Fibroblast of skin of right biceps (primary cell): ENCODE measurements around the gene MKRN2.
"Not testable (repeated sequence)": the region's sequence is repeated elsewhere in the genome, so short reads cannot be mapped to it uniquely, and the experiment has no call there.

ENCODE experiments used
- DNase-seq: peaks from one replicate; pipeline ENCODE4 v3.0.0-alpha.2; 2013

The MKRN2 gene

DNA sequence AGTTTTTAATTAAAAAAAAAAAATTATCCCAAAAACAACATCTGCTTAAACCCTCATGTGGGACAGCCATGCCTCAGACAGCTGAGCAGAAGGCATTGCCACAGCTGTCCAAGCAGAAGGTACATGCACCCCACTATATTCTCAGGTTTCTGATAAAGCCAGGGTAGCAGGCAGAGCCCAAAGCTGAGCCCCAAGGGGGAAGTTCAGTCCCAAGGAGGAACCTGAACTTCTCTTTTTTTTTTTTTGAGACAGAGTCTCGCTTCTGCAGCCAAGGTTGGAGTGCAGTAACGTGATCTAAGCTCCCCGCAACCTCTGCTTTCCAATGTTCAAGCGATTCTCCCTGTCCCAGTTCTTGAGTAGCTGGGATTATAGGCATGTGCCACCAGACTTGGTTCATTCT lies 33.2 kb downstream of the MKRN2 start:
- no peak for DNase-seq

DNA sequence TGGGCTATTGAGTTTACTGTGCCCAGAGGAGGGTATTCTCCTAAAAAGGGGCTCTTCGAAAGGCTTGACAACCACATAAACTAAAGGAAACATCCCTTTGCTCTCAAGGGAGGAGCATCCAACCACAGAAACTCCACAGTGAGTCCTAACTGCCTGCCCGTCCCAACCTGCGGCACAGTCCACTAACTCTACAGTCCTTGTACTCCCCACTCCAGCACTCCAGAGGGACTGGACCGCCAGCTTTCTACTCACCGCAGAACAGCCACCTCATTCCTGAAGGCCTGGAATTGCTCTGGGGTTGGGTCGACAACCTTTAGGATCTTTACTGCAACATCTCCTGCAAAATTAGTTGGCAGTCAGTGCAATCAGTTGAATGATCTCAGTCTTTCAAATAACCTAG lies 34.6 kb downstream of the MKRN2 start:
- no peak for DNase-seq

DNA sequence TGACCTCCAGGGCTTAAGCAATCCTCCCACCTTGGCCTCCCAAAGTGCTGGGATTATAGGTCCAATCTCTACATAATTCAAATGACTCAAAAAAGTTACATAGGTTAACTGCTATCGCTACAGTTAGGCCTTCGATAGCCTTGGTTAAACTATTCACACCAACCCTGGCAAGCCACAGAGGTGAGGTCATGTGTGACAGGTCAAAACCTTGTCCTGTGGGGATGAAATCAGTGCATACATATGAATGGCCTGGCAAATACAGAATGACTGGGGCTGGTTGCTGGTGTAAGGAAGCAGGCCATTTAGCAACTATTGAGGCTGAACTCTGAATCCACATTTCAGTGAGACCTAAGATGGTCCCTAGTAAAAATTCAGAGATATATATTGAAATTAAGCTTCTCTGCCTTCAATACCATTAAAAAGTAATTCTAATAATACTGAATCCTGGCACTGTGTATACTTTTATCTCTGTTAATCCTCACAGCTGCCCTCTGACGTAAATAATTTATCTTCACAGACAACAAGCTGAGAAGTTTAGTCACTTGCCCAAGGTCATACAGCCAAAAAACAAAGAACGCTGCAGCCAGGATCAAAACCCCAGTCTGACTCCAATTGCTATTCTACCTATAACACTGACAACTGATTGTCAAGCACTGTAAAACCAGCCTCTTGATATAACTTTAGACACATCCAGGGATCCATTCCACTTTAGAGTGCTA lies 35.3 kb downstream of the MKRN2 start:
- no peak for DNase-seq

DNA sequence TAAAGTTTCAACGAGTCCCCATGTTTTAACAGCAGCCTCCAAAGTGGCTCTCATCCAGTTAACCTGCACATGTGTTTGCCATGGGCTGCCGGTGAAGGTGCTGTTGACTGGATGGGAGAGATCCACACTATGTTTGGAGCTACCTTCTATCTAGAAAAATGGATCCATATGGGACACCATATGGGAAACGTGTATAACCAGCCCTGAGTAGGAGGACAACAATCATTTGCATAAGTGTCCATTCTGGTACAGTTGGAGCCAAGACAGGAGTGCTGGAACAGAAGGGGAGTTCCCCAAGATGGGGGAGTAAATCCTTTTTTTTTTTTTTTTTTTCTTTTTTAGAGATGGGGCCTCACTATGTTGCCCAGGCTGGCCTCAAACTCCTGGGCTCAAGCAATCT lies 36.6 kb downstream of the MKRN2 start:
- DNase-seq = no peak

DNA sequence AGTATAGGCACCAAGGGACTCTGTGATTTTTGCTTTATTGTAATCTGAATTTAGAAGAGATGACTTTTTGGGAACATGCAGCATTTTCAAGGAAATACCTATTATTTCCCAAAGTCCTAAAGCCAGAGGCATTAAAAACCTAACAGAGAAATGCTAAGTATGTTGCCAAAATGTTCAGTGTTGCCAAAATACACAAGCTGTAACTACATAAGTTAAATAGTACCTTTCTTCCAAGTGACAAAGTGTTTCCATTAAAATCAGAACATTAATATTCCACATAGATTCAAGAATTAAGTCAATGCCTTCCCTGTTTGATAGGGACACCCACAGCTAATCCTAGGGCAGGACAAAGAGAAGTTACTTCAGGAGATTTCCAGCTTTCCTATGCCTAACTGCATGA lies 42.0 kb downstream of the MKRN2 start:
- DNase-seq = no peak

DNA sequence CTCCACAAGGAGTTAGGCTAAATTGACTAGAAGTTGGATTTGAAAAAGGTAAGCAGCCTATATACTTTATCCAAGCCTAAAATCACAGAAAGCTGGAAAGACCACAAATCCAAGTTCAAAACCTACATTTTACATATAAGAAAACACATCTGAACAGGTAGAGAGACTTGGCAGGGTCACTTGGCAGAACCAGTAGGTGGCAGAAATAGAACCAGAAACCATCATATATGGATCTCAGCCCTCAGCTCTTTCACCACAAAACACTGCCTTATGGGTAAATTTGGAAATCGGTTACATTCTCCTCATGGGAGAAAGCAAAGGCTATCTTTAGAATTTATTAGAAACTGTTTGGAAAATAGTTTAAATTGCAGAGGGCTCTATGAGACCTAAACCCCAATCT lies 44.2 kb downstream of the MKRN2 start:
- no peak for DNase-seq

DNA sequence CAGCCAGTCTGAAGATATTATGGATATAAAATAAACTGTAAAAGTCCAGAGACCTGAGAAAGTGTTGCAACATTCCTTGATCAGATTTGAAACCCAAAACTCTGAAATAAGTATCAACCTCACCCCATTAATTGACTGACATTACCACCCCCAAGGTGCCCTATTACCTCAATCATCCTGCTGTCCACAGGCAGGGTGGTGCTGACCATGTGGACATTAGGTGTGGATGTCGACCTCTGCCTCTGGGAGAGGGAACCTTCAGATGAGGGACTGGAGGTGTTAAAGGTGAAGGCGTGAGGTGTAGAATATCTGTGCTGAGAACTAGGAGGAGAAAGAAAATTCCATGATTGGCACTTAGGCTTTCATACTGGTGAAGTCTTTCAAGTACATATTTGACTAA lies 47.1 kb downstream of the MKRN2 start:
- no peak for DNase-seq

DNA sequence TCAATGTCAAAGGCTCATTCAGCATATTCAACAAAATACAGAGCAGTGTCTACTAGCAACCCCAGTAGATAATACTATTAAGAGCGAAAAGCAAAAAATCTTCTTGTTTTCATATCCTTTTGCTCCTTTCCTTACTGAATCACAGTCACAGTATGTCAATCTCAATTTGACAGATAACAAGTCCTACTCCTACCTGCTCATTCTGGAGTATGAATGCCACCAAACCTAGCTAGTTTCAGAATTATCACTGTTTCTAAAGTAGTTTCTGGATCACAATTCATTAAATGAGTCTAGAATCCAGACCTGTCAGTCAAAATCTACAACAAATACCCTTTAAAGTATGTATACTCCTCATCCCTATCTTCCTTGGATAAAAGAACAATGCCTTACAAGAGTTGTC lies 51.5 kb downstream of the MKRN2 start:
- no peak for DNase-seq

DNA sequence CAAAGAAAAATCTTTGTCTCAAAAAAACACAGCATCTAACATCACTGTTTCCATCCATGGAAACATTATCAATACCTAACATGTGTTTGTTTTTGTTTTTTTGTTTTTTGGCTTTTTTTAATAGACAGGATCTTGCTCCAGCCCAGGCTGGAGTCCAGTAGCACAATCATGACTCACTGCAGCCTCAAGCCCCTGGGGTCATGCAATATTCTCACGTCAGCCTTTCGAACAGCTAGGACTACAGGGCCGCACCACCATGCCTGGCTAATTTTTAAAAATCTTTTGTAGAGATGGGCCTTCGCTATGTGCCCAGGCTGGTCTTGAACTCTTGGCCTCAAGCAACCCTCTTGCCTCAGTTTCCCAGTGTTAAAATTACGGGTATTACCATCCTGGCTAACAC lies 54.2 kb downstream of the MKRN2 start:
- DNase-seq = no peak

DNA sequence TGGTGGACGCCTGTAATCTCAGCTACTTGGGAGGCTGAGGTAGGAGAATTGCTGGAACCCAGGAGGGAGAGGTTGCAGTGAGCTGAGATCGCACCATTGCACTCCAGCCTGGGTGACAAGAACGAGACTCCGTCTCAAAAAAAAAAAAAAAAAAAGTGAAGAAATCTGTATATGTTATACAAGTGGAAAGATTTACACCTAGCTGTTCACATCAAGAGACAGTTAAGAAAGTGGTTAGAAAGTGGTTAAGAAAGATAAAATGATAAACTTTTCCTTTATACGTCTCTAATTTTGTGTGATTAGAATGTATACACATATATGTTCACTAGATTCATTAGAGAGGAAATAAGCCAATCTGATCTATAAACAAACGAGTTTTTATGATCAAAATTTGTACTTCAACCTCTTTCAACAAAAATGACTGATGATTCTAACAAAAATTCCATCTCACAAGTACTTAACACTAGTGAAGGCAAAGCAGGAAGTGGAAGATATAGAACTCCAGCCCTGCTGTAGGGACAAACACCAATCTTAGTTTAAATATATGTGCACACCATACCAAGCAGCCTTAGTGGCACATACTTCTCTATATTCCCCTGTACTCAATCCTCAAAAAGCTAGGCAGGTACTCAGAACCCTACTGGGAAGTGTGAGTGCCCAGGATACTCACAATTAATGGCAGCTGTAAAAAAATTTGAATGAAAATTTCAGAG lies 55.8 kb downstream of the MKRN2 start:
- no peak for DNase-seq

DNA sequence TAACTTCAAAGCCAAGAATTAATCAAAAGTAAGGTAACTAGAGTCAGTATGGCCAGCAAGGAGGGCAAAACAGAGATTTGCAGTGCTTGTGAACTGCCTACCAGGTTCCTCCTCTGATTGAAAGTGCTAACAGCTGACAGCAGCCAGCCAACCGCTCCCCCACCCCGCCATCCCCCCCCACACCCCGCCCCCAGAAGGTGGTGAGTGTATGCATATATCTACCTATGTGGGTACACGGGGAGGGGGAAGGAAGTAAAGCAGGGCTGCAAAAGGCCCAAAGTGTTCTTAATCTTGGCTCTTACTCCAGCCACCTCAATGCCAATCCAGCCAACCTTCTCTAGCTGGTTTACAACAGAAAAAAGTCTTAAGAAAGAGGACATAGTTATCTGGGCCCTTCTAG lies 56.4 kb downstream of the MKRN2 start:
- no peak for DNase-seq

DNA sequence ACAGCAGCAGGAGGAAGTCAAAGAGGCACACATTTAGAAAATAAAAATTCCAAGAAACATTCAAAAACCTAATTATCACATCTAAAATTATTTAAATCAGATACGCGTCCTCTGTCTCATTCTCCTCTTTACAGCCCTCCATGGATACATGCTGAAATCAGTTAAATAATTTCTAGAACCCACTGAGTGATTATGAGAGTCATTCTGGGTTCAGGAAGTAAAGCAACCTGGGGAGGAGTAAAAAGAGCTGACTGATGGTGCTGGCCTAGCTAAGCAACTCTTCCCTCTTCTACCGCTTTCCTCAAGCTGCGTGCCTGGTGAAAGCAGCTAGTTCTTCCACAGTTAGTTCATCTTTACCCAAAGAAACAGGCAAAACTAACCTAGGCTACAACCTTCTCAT lies 58.4 kb downstream of the MKRN2 start:
- no peak for DNase-seq

DNA sequence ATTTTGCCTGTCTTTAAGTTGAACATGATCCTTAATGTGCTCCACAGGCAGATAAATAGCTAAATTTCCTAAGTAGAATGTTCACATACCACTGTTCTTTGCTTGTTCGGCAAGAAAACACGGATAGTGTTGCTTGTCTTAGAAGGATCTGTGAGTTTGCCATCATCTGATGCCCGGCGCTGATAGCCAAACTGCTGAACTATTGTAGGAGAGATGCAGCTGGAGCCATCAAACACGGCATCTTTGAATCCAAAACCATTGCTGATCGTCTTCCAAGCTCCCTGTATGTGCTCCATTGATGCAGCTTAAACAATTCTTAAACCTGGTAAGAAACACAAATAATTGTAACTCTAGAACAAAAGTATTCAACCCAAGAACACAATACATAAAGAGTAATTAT lies 61.5 kb downstream of the MKRN2 start:
- DNase-seq = no peak

DNA sequence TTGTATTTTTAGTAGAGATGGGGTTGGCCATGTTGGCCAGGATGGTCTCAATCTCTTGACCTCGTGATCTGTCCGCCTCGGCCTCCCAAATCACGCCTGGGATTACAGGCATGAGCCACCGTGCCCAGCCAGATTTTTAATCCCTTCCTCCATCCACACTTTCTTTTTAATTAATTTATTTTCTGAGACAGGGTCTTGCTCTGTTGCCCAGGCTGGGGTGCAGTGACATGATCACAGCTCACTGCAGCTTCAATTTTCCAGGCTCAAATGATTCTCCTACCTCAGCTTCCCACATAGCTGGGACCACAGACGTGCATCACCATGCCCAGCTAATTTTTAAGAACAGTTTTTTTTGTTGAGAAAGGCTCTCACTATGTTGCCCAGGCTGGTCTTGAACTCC lies 63.4 kb downstream of the MKRN2 start:
- no peak for DNase-seq

DNA sequence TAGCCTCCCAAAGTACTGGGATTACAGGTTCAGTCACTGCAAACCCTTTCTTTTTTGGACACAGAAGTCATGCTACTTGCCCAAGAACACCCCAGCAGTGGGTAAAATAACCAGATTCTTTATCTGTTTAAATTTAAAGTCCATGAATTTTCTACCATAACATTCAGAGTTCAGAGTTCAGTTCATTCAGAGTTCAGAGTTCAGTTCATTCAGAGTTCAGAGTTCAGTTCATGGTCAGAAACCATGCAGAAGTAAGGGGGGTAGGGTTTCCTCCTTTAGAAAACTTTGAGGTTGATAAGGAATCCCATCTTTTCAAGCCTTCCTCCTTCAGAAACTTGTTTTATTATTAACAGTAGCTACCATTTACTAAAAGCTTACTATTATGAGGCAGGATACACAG lies 63.8 kb downstream of the MKRN2 start:
- no peak for DNase-seq

DNA sequence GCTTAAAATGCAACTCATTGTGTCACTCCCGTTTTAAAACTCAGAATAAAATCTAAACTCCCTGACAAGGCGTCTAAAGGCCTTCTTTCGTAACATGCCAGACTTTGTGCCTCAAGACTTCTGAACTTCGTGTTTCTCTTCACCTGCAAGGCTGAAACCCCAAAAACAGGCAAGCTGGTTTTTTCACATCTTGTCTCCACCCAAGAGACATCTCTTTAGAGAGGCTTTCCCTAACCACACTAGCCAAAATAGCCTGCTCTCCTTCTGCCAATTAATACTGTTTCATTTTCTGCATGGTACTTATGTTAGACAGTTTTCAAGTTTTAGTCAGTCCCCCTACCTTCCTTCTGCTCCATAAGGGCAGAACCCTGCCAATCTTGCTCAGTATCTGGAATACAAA lies 65.4 kb downstream of the MKRN2 start:
- no peak for DNase-seq

DNA sequence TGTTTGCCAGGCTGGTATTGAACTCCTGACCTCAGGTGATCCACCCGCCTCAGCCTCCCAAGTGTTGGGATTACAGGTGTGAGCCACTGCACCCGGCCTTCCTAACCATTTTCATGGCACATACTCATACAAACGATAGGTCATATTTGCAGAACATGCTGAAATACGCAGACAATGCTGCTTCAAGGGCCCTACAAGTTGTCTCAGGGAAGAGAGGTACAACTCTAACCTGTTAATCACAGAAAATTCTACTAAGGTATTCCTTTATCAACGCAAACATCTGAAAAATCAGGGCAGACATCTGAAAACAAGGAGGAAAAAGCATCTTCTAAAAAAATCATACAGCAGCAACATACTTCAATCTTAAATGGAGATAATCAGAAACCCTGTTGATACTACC lies 67.2 kb downstream of the MKRN2 start:
- no peak for DNase-seq

DNA sequence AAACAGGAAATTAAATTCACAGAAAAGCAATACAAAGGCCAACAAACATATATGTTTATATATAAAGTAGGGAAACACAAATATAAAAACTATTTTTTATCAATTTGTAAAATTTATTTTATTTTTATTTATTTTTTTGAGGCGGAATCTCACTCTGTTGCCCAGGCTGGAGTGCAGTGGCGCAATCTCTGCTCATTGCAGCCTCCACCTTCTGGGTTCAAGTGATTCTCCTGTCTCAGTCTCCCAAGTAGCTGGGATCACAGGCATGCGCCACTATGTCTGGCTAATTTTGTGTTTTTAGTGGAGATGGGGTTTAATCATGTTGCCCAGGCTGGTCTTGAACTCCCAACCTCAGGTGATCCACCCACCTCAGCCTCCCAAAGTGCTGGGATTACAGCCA lies 68.1 kb downstream of the MKRN2 start:
- not testable (repeated sequence) for DNase-seq

DNA sequence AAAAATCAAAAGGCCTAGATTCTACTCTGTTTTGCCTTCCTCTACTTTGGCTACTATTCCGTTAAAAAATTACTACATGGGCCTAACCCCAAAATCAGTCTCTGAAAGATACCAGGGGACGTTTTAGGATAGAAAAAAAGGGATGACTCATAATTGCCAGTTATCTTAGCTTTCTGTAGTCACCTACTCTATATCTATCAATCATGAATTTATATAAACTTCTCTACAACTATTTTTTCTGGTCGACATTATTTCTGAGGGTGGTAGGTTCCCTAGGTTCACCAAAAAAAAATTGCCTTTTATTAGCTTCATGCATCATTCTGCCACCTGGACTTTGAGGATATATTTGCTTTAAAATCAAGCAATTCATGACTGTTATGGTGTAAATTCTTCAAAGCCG lies 70.5 kb downstream of the MKRN2 start:
- DNase-seq = no peak

DNA sequence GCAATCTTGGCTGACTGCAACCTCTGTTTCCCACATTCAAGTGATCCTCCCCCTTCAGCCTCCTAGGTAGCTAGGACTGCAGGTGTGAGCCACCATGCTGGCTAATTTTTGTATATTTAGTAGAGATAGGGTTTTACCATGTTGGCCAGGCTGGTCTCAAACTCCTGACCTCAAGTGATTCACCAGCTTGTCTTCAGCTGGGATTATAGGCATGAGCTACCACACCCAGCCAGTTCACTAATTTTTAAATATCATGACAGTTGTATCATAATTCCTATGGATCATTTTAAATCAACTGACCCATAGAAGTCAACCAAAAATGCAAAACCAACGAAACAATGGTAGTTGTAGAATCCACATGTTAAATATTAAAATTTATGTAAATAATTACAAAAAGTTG lies 71.9 kb downstream of the MKRN2 start:
- no peak for DNase-seq

DNA sequence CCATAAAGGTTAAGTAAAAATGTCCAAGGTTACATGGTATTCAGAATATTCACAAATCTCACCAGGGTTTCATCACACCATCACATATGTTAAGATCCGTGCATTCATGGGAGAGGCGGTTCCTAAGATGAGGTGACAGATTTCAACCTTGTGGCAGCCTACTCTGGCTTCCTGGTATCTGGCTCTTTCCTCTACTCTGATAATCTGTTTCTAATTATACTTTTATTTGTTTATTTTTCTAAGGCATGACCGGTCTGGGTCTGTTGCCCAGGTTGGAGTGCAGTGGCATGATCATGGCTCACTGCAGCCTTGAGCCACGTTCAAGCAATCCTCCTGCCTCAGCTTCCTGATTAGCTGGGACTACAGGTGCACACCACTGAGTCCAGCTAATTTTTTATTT lies 72.7 kb downstream of the MKRN2 start:
- peak; percentile 48 for DNase-seq

DNA sequence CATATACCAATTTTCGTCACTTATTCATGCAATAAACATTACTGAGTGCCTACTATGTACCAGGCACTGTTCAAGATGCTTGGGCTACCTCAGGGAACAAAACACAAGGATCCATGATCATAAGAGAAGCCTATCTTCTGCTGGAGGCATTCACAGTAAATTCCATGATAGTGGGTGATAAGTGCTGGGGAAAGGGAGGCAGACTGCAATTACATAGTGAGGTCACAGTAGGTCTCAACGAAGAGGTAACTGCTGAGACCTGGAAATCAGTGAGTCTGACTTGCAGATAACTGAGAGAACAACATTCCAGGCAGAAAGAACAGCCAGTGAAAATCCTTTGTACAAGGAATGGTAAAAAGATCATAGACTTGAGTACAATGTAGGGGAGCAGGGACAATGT lies 73.4 kb downstream of the MKRN2 start:
- DNase-seq = no peak

DNA sequence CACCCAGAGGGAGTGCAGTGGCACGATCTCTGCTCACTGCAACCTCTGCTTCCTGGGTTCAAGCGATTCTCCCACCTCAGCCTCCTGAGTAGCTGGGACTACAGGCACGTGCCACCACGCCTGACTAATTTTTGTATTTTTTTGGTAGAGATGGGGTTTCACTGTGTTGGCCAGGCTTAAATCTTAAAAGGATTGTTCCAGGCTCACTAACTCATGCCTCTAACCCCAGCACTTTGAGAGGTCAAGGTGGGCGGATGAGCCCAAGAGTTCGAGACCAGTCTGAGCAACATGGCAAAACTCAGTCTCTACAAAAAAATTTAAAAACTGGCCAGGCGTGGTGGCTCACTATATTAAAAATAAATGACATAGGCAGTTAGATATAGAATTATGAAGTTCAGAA lies 74.0 kb downstream of the MKRN2 start:
- DNase-seq = not testable (repeated sequence)

DNA sequence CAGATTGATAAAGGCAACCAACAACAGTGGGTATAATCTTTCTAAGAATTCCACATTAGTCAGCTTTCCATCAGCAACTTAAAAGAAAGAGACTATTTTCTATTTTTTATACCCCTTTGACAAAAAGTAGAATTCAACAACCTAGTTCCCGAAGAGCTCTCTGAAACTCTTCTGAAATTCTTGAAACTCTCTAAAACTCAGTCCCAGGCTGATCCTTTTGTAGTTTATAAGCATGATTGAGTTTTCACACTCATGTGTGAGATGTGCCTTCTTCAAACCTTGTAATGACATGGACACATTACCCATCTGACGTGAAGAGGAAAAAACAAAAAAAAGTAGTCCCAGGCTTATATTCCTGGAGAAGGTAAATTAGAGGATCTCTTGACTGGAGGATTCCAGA lies 75.6 kb downstream of the MKRN2 start:
- no peak for DNase-seq

DNA sequence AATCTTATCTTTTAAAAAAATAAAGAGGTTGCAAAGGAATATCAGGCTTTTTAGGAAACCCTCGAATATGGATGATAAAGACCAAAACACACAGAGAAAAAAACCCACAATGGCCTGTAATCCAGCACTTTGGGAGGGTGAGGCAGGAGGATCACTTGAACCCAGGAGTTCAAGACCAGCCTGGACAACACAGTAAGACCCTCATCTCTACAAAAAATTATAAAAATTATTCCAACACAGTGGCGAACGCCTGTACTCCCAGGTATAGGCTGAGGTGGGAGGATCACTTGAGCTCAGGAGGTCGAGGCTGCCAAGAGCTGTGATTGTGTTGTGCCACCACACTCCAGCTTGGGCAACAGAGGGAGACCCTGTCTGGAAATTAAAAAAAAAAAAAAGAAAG lies 76.2 kb downstream of the MKRN2 start:
- no peak for DNase-seq
